Measurements from ENCODE around the gene GALNT5.

- TF ChIP-seq CTCF (IDR thresholded peaks at IDR 0.05) (no peak), POLR2A (IDR thresholded peaks at IDR 0.05) (no peak)
Observed at GRCh38 chr2:157261199-157261782, 3.8 kb downstream of the GALNT5 start.
